ENCODE data around the gene CEP43.

DNA sequence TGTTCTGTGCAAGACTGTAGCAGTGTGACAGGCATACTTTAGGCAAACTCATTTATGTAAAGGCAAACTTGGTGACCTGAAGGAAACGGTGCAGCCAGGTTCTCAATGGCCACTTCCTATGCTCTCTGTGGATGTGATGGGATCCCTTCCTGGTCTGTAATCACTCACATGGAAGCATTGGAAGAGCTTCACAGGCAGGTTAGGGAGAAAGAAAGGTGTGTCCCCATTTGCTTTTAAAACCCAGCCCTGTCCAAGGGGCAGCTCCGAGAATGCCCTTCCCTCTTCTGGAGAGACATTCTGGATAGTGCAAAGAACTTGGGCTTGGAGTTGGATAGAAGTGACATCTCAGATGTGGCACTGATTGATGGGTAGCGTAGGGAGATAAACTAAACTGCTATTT lies 28.1 kb downstream of the CEP43 start:
- TF ChIP-seq SMC3 (IDR thresholded peaks at IDR 0.05) (no peak), JUNB (IDR thresholded peaks at IDR 0.05) (no peak)

All from A549 (cell line).